Measurements from ENCODE around the gene CCL17.
"Not testable (repeated sequence)": the region's sequence is repeated elsewhere in the genome, so short reads cannot be mapped to it uniquely, and the experiment has no call there.

Gene CCL17

DNA sequence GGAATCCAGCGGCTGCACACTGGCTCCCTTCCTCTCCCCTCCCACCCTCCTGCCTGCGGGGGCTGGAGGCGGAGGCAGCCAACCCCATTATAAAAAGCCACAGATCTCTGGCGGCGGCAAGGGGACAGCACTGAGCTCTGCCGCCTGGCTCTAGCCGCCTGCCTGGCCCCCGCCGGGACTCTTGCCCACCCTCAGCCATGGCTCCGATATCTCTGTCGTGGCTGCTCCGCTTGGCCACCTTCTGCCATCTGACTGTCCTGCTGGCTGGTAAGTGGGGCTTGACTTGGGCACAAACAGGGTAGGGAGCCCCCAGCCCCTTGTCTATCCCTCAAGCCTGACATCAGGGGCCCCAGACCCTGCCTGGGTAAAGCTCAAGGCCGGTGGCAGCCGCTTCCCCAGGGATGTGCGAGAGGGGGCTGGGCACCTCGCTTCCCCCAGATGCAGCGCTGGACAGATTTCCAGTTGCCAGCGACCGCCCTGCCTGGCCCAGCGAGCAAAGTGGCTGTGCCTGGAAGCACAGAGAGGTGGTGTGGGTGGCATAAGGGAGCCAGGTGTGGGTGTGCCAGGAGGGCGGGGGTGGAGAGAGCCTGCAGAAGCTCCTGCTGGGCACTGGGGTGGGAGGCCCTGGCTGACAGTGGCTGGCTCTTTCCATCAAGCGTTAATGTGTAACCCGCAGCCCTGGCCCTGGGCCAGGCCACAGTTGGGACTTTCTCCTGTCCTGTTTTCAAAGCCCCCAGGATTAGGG lies 32.0 kb upstream of the CCL17 start, which contains the start of gene CX3CL1:
Gene CX3CL1, plus strand, starts transcription at position 119 of the 745 bp plus-strand sequence. Its CDS starts 79 bp downstream, at position 198.
- no peak within 1 kb of the TSS for H3K4me3 ChIP-seq (ENCODE audit: low read depth, low read length)
- no peak for TF ChIP-seq CTCF (IDR thresholded peaks at IDR 0.05; ENCODE audit: borderline replicate concordance, insufficient read depth, low read depth, low read length)

DNA sequence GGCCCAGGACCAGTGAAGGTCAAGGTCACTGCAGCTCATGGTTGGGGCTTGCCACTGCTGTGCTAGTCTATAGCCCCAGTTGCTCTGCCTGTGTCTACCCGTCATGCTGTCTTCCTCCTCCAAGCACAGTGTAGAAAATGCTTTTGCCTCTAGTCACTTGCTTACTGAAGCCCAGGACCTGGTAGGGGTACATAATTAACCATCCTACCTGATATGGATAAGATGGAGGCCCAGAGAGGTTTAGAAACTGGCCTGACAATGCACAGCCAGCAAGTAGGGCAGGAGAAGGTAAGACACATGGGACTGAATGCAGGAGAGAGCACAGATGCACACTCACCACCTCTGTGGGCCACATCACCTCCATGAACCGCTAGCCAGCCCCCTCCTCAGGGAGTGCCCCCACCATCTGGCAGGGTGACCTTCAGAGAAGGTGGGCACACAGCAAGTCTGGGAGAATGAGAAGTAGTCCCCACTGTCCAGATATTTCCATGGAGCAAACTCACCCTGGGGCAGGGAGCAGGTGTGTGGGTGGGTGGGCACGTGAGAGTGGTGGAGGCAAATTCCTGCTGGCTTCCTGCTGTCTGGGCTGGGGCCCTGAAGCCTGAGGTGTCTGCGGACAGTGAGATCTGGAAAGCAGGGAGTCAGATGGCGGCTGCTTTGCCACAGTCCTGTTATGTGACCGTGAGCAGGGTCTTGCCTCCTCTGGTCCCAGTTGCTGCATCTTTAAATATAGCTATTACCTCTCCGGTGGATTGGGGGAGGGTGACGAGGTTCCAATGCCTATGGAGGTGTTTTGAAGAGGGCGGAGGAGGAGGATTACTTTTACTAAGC lies 31.2 kb upstream of the CCL17 start:
- TF ChIP-seq CTCF (IDR thresholded peaks at IDR 0.05; ENCODE audit: borderline replicate concordance, insufficient read depth, low read depth, low read length) = no peak
- H3K4me3 ChIP-seq (ENCODE audit: low read depth, low read length) = no peak overlapping the region

DNA sequence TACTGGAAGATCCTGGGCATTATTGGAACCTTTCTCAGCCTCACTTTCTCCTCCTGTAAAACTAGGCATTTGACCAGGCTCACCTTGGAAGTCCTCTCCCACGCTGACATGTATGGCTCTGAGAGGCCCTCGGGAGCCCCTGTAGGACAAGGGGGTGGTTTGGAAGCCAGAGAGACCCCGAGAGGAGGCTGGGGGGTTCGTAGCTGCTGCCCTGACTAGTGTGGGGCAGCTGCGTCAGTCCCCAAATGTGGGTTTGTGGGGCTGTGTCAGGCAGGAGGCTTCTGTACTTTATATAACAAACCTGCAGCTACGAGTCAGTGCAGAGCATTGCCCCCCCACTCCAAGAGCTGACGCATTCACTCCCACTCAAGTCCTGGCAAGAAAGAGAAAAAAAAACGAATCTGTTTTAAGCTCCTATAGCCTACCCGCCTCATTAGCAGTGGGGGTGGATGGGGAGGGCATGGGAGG lies 30.5 kb upstream of the CCL17 start:
- no peak for TF ChIP-seq CTCF (IDR thresholded peaks at IDR 0.05; ENCODE audit: borderline replicate concordance, insufficient read depth, low read depth, low read length)
- no peak overlapping the region for H3K4me3 ChIP-seq (ENCODE audit: low read depth, low read length)

- H3K4me3 ChIP-seq (ENCODE audit: low read depth, low read length) = not testable (repeated sequence)
Observed at GRCh38 chr16:57374925-57375465, 29.6 kb upstream of the CCL17 start.

DNA sequence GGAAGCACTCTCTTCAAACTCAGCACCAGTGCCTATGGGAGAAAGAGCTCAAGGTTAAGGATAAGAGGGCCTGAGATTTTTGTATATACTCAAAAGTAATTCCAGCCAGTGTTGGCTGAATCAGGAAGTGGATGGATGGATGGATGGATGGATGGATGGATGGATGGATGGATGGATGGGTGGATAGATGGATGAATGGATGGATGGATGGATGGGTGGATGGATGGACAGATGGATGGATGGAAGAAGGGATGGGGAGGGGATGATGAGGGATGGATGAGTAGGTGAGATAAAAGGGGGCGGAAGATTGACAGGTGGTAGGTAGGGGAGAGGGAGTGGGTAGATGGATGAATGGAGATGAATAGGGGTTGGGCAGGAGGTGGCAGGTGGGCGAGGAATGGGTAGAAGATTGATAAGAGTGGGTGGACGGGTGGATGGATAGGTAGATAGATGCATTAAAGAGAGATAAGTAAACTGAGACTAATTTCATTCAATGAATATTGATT lies 28.2 kb upstream of the CCL17 start:
- H3K4me3 ChIP-seq (ENCODE audit: low read depth, low read length) = no peak overlapping the region
- no peak for TF ChIP-seq CTCF (IDR thresholded peaks at IDR 0.05; ENCODE audit: borderline replicate concordance, insufficient read depth, low read depth, low read length)

- peak; percentile 27; the same call in 1 of the 2 replicates for TF ChIP-seq CTCF (IDR thresholded peaks at IDR 0.05; ENCODE audit: borderline replicate concordance, insufficient read depth, low read depth, low read length)
- no peak overlapping the region for H3K4me3 ChIP-seq (ENCODE audit: low read depth, low read length)
Observed at GRCh38 chr16:57377080-57377841, 27.3 kb upstream of the CCL17 start.

DNA sequence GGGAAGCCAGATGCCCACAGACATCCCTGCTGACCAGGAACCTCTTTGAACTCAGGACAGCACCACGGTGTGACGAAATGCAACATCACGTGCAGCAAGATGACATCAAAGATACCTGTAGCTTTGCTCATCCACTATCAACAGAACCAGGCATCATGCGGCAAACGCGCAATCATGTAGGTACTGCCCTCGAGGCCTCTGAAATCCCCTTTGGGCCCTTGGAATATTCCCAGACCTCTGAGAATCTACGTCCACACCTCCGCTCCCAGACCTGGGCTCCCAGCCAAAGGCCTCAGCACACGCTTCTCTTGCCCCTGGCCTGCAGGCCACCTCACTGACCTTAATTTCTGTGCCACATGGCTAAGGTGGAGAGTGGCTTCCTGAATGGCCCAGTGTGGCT lies 25.0 kb upstream of the CCL17 start:
- no peak for TF ChIP-seq CTCF (IDR thresholded peaks at IDR 0.05; ENCODE audit: borderline replicate concordance, insufficient read depth, low read depth, low read length)
- no peak overlapping the region for H3K4me3 ChIP-seq (ENCODE audit: low read depth, low read length)
